Rectal smooth muscle tissue (tissue), 1 donor: ENCODE results near the gene SH3RF3.
A peak's percentile ranks its signal among the peaks of the same experiment; 100 is the strongest.

ENCODE experiments used
- H3K27ac ChIP-seq: one replicate; pipeline ENCODE4 v1.7.0; 2013; ENCODE audit warnings: low read depth, low read length, inconsistent platforms
- H3K27me3 ChIP-seq: one replicate; pipeline ENCODE4 v1.7.0; 2013; ENCODE audit warnings: low read length; ENCODE audit not compliant: control insufficient read depth, insufficient read depth
- H3K36me3 ChIP-seq: one replicate; pipeline ENCODE4 v1.7.0; 2013; ENCODE audit warnings: low read length; ENCODE audit not compliant: control insufficient read depth, insufficient read depth
- H3K4me1 ChIP-seq: one replicate; pipeline ENCODE4 v1.7.0; 2013; ENCODE audit warnings: low read length; ENCODE audit not compliant: control insufficient read depth, insufficient read depth
- H3K4me3 ChIP-seq: one replicate; pipeline ENCODE4 v1.7.0; 2013; ENCODE audit warnings: low read length
- H3K9ac ChIP-seq: one replicate; pipeline ENCODE4 v1.7.0; 2013; ENCODE audit warnings: low read length

SH3RF3 gene

GRCh38 chr2:109171444-109172334, 42.7 kb downstream of the SH3RF3 start:
- Histone ChIP-seq H3K27ac (peak overlapping the region; percentile 90), H3K36me3 (no peaks in the 10 kb centered on the region), H3K27me3 (no peaks in the 10 kb centered on the region), H3K4me1 (peaks cover 41% of the 10 kb centered on the region), H3K9ac (no peak overlapping the region), H3K4me3 (no peak overlapping the region)

- peaks cover 46% of the 10 kb centered on the region for H3K4me1 ChIP-seq
- no peak overlapping the region for H3K9ac ChIP-seq
- H3K27me3 ChIP-seq, result no peaks in the 10 kb centered on the region
- no peak overlapping the region for H3K4me3 ChIP-seq
- H3K27ac ChIP-seq, result peak overlapping the region; percentile 90
- no peaks in the 10 kb centered on the region for H3K36me3 ChIP-seq
These were observed 43.6 kb downstream of the SH3RF3 start for GRCh38 chr2:109172556-109173105.

DNA sequence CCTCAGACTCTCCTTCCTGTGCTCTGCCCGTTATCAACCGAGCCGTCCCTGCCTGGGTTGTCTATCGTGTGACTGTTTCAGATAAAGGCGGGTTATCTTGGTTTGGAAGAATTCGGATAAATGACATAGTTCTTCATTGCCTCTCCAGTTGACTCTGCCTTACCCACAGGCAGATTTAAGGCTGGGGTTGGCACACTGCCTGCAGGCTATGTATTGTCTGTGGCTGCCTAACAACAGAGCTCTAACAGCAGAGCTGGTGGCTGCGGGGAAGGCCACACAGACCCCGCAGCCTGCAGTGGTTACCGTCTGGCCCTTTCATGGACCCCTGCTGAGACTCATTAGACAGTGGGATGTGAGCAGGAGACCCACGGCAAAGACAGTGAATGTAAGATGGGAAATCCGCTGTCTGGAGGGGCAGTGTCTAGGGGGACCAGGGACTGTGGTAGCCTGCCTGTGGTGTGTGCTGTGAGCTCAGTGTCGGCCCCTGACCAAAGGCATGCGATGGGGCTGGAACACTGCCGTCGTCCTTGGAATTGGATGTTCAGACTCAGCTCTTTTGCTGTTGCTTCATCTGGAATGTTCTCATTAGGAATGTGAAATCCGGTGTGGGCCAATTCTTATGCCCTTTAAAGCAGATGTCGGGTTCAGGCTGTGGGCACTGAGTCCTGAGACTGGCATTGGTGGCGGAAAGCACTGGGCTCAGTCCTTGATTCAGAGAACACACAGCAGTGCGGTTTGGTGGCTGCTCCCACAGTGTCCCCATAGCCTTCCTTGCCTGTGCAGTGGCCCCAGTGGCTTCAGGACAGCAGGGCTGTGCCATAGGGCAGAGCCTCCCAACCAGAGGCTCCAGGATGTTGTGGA, 44.5 kb downstream of the SH3RF3 start:
- H3K27ac ChIP-seq, result peak overlapping the region; percentile 90
- H3K36me3 ChIP-seq, result no peaks in the 10 kb centered on the region
- peak overlapping the region; percentile 7 for H3K4me3 ChIP-seq
- peak overlapping the region; percentile 37 for H3K9ac ChIP-seq
- peaks cover 46% of the 10 kb centered on the region for H3K4me1 ChIP-seq
- H3K27me3 ChIP-seq, result no peaks in the 10 kb centered on the region

DNA sequence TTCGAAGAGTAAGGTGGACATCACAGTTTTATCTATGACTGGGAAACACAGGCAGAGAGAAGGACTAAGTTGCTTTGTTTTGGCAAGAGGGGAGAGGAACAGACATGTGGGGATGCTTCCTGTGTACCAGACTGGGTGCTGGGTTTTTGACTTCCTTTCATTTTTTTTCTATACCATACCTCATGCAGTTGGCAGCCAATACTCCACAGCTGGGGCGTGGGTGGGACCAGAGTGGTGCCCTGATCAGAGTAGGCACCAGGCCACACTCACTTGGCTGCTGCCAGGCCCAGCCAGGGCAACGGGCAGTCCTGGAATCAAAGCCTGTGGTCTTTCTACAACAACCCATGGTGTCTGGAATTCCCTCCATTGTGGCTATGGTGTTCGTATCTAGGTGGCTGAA, 45.2 kb downstream of the SH3RF3 start:
- Histone ChIP-seq H3K27me3 (no peaks in the 10 kb centered on the region), H3K4me1 (peaks cover 46% of the 10 kb centered on the region), H3K36me3 (no peaks in the 10 kb centered on the region), H3K27ac (peak overlapping the region; percentile 90), H3K9ac (no peak overlapping the region), H3K4me3 (peak overlapping the region; percentile 7)

- Histone ChIP-seq H3K36me3 (no peaks in the 10 kb centered on the region), H3K9ac (no peak overlapping the region), H3K27me3 (no peaks in the 10 kb centered on the region), H3K4me1 (peaks cover 46% of the 10 kb centered on the region), H3K27ac (peak overlapping the region; percentile 90), H3K4me3 (no peak overlapping the region)
These were observed 45.8 kb downstream of the SH3RF3 start for GRCh38 chr2:109174626-109175349.

- H3K4me3 ChIP-seq, result no peak overlapping the region
- H3K27me3 ChIP-seq, result no peaks in the 10 kb centered on the region
- peaks cover 46% of the 10 kb centered on the region for H3K4me1 ChIP-seq
- H3K36me3 ChIP-seq, result no peaks in the 10 kb centered on the region
- H3K9ac ChIP-seq, result no peak overlapping the region
- no peak overlapping the region for H3K27ac ChIP-seq
These were observed 46.3 kb downstream of the SH3RF3 start for GRCh38 chr2:109175350-109175678.

DNA sequence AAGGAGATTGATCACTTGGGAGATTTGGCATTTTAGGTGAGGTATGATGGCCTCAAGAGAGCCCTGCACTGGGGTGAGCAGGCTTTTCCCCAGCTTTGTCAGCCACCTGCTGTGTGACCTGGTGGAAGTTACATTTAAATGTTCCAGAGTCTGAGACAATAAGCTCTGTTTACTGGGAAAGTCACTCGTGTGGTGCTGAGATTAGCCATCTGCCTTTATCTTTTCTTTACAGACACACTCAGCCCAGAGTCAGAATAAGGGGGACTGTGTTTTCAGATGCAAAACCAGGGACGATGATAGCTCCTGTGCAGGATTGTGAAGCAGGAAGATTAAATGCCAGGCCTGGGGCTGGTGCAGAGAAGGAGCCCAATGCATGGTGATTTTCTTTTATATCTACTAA, 47.9 kb downstream of the SH3RF3 start:
- no peaks in the 10 kb centered on the region for H3K27me3 ChIP-seq
- H3K4me3 ChIP-seq, result no peak overlapping the region
- no peak overlapping the region for H3K27ac ChIP-seq
- H3K36me3 ChIP-seq, result no peaks in the 10 kb centered on the region
- H3K9ac ChIP-seq, result no peak overlapping the region
- H3K4me1 ChIP-seq, result peaks cover 32% of the 10 kb centered on the region

DNA sequence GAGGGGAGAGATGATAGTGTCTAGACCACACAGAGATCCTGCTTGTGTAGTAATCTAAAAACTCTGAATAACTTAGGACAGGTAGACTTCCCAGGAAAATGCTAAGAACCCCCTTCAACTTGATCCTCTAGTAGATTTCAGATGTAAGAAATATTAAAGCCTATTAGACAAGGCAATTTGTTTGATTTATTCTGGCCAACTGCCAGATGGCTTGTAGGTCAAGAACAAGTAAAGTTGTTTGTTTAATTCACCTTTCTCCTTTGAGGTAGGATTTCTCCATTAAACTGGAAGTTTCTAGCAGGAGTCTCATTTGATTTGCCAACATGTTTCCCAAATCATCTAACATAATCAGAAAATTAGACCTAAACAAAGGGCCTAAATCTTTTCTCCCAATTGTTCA, 48.6 kb downstream of the SH3RF3 start:
- Histone ChIP-seq H3K4me1 (peaks cover 25% of the 10 kb centered on the region), H3K36me3 (no peaks in the 10 kb centered on the region), H3K9ac (no peak overlapping the region), H3K27me3 (no peaks in the 10 kb centered on the region), H3K27ac (no peak overlapping the region), H3K4me3 (no peak overlapping the region)

DNA sequence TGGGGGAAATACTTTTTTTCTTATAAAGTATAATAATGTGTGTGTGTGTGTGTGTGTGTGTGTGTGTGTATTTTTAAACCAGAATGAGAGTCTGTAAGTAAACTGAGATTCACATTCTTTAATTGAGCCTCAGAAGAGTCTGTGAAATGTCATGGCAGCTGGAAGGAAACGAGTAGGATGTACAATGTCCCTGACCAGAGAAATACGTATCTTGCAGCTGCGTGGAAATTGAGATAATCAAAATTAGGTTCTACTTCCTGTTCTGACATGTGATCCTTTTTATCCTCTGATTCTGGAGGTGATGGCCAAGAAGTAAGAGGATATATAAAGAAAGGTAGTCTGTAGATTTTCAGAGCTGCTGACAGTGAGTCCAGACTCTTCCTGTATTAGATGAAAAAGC, 50.0 kb downstream of the SH3RF3 start:
- H3K27me3 ChIP-seq, result no peaks in the 10 kb centered on the region
- no peak overlapping the region for H3K27ac ChIP-seq
- no peak overlapping the region for H3K9ac ChIP-seq
- H3K4me3 ChIP-seq, result no peak overlapping the region
- H3K4me1 ChIP-seq, result peaks cover 12% of the 10 kb centered on the region
- no peaks in the 10 kb centered on the region for H3K36me3 ChIP-seq

DNA sequence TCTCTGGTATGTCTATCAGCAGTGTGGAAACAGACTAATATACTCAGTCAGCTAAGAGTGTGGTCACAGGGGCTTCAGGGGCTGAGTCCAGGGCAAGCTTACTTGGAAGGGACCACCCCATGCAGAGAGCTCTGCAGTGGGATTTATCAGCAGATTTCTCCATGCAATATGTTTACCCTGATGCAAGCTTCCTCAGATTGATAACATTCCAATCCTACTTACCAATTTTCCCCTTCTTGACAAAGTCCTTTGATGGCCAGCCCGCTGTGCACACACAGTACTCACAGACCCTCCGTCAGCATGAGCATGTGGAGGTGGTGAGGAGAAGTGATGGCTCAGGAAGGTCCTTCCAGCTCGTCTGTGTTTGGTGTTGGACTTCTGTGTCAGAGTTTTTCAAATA, 51.8 kb downstream of the SH3RF3 start:
- Histone ChIP-seq H3K9ac (no peak overlapping the region), H3K4me1 (peaks cover 17% of the 10 kb centered on the region), H3K4me3 (no peak overlapping the region), H3K27ac (no peak overlapping the region), H3K27me3 (no peaks in the 10 kb centered on the region), H3K36me3 (no peaks in the 10 kb centered on the region)

GRCh38 chr2:109182426-109182825, 53.4 kb downstream of the SH3RF3 start:
- Histone ChIP-seq H3K27me3 (no peaks in the 10 kb centered on the region), H3K4me1 (peaks cover 19% of the 10 kb centered on the region), H3K27ac (no peak overlapping the region), H3K36me3 (no peaks in the 10 kb centered on the region), H3K9ac (no peak overlapping the region), H3K4me3 (no peak overlapping the region)

DNA sequence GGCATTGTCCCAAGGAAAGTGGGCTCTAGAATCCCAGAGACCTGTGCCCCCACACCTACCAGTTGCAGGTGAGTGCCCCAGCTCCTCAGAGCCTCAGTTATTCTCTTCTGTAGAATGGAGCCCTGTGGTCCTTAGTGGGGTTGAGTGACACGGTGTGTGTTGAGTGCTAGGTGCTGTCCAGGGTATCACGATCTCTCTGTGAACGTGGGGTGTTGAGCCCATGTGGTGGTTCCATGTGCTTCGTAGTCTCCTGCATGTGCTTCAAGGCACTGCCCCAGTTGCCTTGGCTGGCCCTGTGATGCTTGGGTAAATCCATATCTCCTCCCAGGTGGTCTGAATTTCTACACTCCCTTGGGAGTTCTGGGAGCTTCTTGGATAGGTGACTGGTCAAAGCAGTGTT, 54.9 kb downstream of the SH3RF3 start:
- no peak overlapping the region for H3K9ac ChIP-seq
- no peak overlapping the region for H3K27ac ChIP-seq
- H3K27me3 ChIP-seq, result no peaks in the 10 kb centered on the region
- H3K36me3 ChIP-seq, result no peaks in the 10 kb centered on the region
- H3K4me1 ChIP-seq, result peaks cover 19% of the 10 kb centered on the region
- H3K4me3 ChIP-seq, result no peak overlapping the region
